ENCODE measurements around the gene PDE4A. TPM values are rescaled to one million over a fixed set of nuclear protein-coding genes. Genes with fewer than 3 reads are reported as not detected.

Gene PDE4A
- total and polyA plus RNA-seq, 2 of the 13 experiments (the other 11 are each of a cell fraction or from before 2014, with no cell fraction given): 1.1 to 4.1 TPM

DNA sequence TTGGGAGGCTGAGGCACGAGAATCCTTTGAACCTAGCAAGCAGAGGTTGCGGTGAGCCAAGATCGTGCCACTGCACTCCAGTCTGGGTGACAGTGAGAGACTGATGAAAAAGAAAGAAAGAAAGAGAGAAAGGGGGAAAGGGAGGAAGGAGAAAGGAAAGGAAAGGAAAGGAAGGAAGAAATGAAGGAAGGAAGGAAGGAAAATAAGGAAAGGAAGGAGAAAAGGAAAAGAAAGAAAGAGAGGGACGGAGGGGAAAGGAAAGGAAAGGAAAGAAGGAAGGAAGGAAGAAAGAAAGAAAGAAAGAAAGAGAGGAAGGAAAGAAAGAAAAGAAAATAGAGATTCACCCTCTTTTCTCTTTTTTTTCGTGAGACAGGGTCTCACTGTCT lies 8.7 kb downstream of the PDE4A start:
- Histone ChIP-seq H3K79me2 (ENCODE audit: insufficient read depth, low read length) (no peaks in the 10 kb centered on the region), H3K4me2 (ENCODE audit: low read depth, low read length) (no peak overlapping the region), H3K9me3 (ENCODE audit: low read length) (no peaks in the 10 kb centered on the region), H3K27me3 (ENCODE audit: control insufficient read depth in 1 of 2, insufficient read depth in 2 of 2, low read length in 2 of 2) (peaks cover 0 to 29% of the 10 kb centered on the region in 2 experiments; a peak in 2 of 5 replicates), H3K4me3 (replicated peaks in 1 of 3; ENCODE audit: insufficient read depth in 1 of 3, low read depth in 2 of 3, low read length in 3 of 3) (no peak overlapping the region), H3K4me1 (ENCODE audit: insufficient read depth, low read length) (peaks cover 38% of the 10 kb centered on the region), H3K27ac (ENCODE audit: extremely low read length, insufficient read depth, low read length) (no peak overlapping the region), H3K36me3 (replicated peaks in 1 of 2; ENCODE audit: control insufficient read depth in 1 of 2, insufficient read depth in 2 of 2, low read length in 2 of 2) (no peaks in the 10 kb centered on the region), H3K9ac (ENCODE audit: insufficient read depth, low read depth, low read length) (no peak overlapping the region), H4K20me1 (ENCODE audit: insufficient read depth, low read length) (no peaks in the 10 kb centered on the region), H2AFZ (ENCODE audit: low read length) (no peak overlapping the region)
- ATAC-seq (no peak), DNase-seq (ENCODE audit: low spot score) (no peak), FAIRE-seq (no peak)
- ChIA-PET POLR2A (no interaction called here), CTCF (ENCODE audit: low intra/inter-chr PET ratio, low total read pairs) (no interaction called here)
- WGBS (ENCODE audit: low lambda C conversion rate): 37% methylated on average over 5 of the region's 5 CpGs
- TF ChIP-seq KAT7 (CRISPR knock-in tag; IDR thresholded peaks at IDR 0.05; ENCODE audit: borderline replicate concordance) (no peak), GFI1 (CRISPR knock-in tag; IDR thresholded peaks at IDR 0.05; ENCODE audit: borderline replicate concordance) (no peak), ZNF703 (CRISPR knock-in tag; IDR thresholded peaks at IDR 0.05; ENCODE audit: borderline replicate concordance) (no peak), SMAD9 (CRISPR knock-in tag; IDR thresholded peaks at IDR 0.05) (no peak), ZSCAN22 (CRISPR knock-in tag; IDR thresholded peaks at IDR 0.05) (no peak), FOXM1 (CRISPR knock-in tag; IDR thresholded peaks at IDR 0.05) (no peak), ZNF784 (CRISPR knock-in tag; IDR thresholded peaks at IDR 0.05; ENCODE audit: borderline replicate concordance) (no peak), CAMTA2 (CRISPR knock-in tag; IDR thresholded peaks at IDR 0.05; ENCODE audit: borderline replicate concordance) (no peak), TEF (CRISPR knock-in tag; IDR thresholded peaks at IDR 0.05) (no peak), CEBPB (IDR thresholded peaks at IDR 0.05; ENCODE audit: borderline replicate concordance, low read depth, low read length) (no peak), PRMT3 (CRISPR knock-in tag; IDR thresholded peaks at IDR 0.05; ENCODE audit: borderline replicate concordance, low read depth) (no peak)
- intact Hi-C loops (cut with micrococcal nuclease; ENCODE audit: unreplicated experiment): no loop called here
- no TSS peak for BruUV-seq (replicated peaks)
- in situ Hi-C loops (cut with HindIII; ENCODE audit: extremely low pct_ligation_motif_present, low pct_unique_long_range_greater_than_20kb): no loop called here
